Camera-type eye (tissue), 1 donor: ENCODE data around the gene WNK4. TPM values are rescaled to one million over a fixed set of nuclear protein-coding genes. Genes with fewer than 3 reads are reported as not detected.

Experiments
- total RNA-seq: library from RNA; depleted of rRNA; stranded (reverse); fragments of >200 nt; gene quantifications from one replicate; pipeline ENCODE4 v1.2.3, GENCODE V29; 2014

The WNK4 gene
- 0.33 TPM for total RNA-seq

DNA sequence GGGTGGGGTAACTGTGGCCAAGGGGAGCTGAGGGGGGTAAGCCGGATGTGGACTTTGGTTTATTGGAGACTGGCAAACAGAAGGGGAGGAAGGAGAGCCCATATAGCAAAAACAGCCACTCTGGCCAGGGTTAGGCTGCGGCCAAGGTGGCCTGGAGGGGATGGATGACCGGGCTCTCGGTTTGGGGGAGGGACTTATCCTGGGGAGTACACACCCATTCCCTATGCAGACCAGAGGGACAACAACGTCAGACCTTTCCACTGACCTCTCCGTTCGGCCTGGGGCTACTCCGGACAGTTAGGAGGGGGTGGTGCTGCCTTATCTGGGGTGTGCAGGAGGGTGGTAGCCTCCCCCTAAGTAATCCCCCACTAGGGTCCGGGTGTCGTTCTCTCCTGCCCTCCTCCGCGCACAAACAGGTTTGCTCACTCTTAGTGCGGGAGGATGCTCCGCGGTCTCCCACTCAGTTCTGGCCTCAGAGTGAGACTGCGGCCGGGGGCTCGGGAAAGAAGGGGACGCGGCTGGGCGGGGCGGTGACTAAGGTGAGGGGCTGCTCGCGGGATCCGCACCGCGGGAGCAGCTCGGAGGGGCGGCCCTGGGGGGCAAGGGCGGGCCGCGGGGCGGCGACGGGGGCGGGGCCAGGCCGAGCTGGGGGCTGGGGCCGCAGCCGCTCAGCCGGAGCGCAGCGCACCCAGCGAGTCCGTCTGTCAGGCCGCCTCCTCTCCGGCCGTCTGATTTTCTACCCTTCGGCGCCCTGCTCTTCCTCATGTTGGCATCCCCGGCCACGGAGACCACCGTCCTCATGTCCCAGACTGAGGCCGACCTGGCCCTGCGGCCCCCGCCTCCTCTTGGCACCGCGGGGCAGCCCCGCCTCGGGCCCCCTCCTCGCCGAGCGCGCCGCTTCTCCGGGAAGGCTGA is at the start of gene WNK4:
Gene WNK4 (plus strand): TSS at position 675 of the 915 bp plus-strand sequence. CDS start 89 bp downstream, at position 764.

DNA sequence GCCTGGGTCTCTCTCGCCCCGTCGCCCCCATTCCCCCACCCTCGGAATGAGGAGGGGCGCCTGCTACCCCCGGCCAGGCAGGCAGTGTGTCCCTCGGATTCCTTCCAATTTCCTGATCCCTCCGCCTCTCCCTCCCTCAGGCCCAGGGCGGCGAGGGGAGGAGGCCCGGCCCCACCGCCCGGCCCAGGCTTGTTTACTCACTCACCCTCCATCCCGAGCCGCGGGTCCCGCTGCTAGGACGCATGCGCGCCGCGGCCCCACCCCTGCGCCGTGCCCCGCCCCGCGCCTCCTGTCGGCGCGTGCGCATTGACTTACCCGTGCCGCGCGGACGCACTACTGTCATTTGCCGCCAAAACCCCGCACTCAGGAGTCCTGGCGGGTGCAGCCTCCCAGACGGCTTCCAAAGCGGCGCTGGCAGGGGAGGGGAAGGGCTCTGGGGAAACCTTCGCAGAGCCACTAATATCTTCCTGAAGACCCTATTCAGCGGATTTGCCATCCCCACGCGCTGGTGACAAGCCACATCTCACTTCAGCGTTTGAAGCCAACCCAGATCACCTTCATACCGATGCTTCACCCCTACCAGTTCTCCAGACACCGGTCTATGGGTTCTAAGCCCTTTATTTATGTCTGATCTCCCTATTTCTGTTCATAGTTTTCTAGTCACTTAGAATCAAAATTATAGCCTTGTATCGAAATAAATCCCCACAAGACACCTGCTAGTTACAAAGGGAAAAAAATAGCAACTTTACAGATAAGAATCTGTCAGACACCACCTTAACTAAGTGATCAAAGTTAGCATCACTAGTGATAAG is 35.4 kb upstream of the WNK4 start, which contains the start of gene EZH1:
Gene EZH1 (minus strand): TSS at position 235 of the 812 bp plus-strand sequence. CDS start 16,099 bp downstream, outside the sequence.

GRCh38 chr17:42760652-42761581 is 19.5 kb upstream of the WNK4 start, which contains the start of gene RAMP2:
Gene RAMP2, plus strand, starts transcription at chr17:42761227. Its CDS starts 35 bp downstream, at chr17:42761262.

DNA sequence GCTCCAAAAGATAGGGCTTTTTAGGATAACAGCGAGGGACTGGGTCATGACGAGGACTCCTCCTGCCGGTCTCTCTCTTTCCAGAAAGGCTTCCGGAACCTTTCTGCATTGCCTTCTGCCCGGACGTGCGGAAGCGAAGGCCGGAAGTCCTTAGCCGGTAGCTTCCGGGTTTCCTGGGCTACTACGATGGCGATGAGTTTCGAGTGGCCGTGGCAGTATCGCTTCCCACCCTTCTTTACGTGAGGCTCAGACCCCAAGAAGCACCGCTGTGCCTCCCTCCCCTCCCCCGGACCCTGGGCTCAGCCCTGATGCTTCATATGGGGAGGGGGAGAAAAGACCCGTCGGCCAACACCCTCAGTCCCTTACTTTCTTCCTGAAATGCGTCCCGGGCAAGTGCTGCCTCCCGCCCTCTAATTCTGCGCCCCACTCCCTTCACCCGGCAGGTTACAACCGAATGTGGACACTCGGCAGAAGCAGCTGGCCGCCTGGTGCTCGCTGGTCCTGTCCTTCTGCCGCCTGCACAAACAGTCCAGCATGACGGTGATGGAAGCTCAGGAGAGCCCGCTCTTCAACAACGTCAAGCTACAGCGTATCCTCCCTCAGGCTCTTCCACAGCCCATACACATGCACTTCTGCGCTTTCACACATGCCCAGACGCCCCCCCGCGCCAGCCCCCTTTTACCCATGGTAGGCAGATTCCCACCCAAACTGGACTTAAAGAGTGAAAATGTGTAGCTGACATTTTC is 6.9 kb upstream of the WNK4 start, which contains the start of gene VPS25:
Gene VPS25 (plus strand): TSS at position 160 of the 746 bp plus-strand sequence. CDS start 27 bp downstream, at position 187.

DNA sequence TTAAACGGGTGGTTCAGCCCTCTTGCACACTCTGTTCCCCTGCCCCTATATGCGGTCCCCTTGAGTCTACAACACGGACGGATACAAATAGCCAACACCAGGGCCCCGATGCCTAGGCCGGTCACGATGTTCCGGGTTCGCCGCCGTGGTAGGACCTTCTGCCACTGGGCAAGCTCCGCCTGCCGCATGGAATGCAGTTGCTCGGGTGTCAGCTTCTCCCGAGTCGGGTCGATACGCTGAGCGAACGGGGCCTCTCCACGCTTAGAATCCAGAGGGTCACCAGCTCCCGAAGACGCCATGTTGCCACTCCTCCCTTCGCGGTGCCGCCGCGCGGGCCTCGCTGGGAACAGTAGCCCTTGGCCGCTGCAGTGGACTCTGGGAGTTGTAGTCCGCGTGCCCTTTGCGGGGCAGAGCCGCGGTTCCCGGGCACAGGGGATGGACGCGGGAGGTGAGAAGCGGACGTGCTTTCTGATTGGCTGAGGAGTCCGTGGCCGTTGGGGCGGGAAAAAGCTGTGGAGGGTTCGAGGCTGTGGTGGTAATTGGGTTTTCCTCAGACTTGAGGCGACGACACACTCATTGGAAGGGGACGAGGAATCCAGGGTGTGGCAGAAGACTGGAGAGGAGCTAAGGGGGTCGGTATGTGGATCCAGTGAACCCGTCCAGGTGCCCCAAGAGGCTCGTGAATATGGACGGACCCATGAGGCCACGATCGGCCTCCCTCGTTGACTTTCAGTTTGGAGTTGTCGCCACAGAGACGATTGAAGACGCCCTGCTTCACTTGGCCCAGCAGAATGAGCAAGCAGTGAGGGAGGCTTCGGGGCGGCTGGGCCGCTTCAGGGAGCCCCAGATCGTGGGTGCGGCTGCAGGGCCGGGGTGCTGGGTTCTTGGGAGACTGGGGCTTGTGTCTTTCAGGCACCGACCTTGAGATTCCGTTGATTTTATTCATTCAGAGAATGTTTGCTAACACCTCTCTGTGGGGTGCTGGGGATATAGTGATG is 18.3 kb downstream of the WNK4 start, which contains the start of the genes CNTD1 and COA3:
Gene CNTD1 (plus strand): TSS at position 479 of the 998 bp plus-strand sequence. CDS start 207 bp downstream, at position 686.
Gene COA3 (minus strand): TSS at position 322 of the 998 bp plus-strand sequence. CDS start 23 bp downstream, at position 299.

DNA sequence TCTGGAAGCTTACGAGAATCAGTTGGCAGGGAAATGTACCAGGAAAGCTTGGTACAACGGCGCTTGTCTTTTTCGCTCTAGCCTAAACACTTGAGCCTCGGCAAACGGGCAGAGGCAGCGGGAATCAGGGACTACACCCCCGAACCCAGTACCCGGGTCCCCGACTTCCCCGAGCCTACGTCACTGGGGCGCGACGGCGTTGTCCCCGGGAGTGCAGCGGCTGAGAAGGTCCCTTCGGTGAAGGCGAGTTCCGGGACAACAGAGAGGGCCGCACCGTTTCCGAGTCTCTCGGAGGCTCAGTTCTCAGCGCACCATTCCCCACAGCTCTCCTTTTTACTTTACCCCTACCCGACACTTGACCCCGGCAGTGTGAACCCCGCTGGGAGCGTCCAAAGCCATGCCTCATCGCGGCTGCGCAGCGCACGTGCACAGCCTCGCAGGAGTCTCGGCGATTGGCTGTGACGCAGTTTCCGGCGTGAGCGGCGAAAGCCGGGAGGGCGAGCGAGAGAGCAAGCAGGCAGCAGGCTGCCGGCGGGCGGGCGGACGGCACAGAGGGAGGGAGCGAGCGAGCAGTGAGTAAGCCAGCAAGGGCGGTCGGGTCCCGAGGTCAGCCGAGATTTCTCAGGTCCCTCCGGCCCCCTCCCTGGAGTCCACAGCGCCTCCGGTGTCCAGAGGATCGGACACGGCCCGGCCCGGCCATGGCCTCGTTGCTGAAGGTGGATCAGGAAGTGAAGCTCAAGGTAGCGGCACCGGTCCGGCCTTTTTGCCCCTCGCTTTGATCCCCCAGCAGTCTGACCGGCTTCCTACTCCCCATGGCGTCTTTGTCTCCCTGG is 52.7 kb downstream of the WNK4 start, which contains the start of gene PSME3:
Gene PSME3 (plus strand): TSS at position 464 of the 833 bp plus-strand sequence. CDS start 235 bp downstream, at position 699.

GRCh38 chr17:42844271-42844670 is 63.9 kb downstream of the WNK4 start, which contains the start of gene AOC2:
Gene AOC2, plus strand, starts transcription at chr17:42844580. Its CDS starts 47 bp downstream, at chr17:42844627.

Other genes starting within 250 kb of the WNK4 start
- 29.7 TPM for gene NAGLU, start 244.4 kb upstream of the WNK4 start, total RNA-seq
- gene HSD17B1, start 227.7 kb upstream of the WNK4 start, total RNA-seq, result 1.1 TPM
- gene COASY, start 218.5 kb upstream of the WNK4 start, total RNA-seq, result 19.0 TPM
- gene MLX, start 213.5 kb upstream of the WNK4 start, total RNA-seq, result 29.8 TPM
- 6.5 TPM for gene PSMC3IP, start 202.9 kb upstream of the WNK4 start, total RNA-seq
- gene RETREG3, start 171.2 kb upstream of the WNK4 start, total RNA-seq, result 92.3 TPM
- gene TUBG1, start 170.9 kb upstream of the WNK4 start, total RNA-seq, result 28.0 TPM
- gene TUBG2, start 121.3 kb upstream of the WNK4 start, total RNA-seq, result 17.0 TPM
- 20.6 TPM for gene PLEKHH3, start 103.6 kb upstream of the WNK4 start, total RNA-seq
- gene CCR10, start 98.8 kb upstream of the WNK4 start, total RNA-seq, result 1.2 TPM
- gene CNTNAP1, start 98.1 kb upstream of the WNK4 start, total RNA-seq, result 20.9 TPM
- gene EZH1, start 35.6 kb upstream of the WNK4 start, total RNA-seq, result 60.3 TPM
- gene RAMP2, start 19.4 kb upstream of the WNK4 start, total RNA-seq, result 26.2 TPM
- gene VPS25, start 7.2 kb upstream of the WNK4 start, total RNA-seq, result 48.2 TPM
- 52.7 TPM for gene COA3, start 18.1 kb downstream of the WNK4 start, total RNA-seq
- not detected for gene CNTD1, start 18.3 kb downstream of the WNK4 start, total RNA-seq
- 76.0 TPM for gene BECN1, start 43.7 kb downstream of the WNK4 start, total RNA-seq
- gene PSME3, start 52.8 kb downstream of the WNK4 start, total RNA-seq, result 49.4 TPM
- gene AOC2, start 64.0 kb downstream of the WNK4 start, total RNA-seq, result 44.6 TPM
- gene AOC3, start 70.6 kb downstream of the WNK4 start, total RNA-seq, result 18.6 TPM
- not detected for gene G6PC1, start 120.2 kb downstream of the WNK4 start, total RNA-seq
- gene AARSD1, start 183.8 kb downstream of the WNK4 start, total RNA-seq, result 22.0 TPM
- 4.0 TPM for gene PTGES3L, start 199.5 kb downstream of the WNK4 start, total RNA-seq
- 16.8 TPM for gene RUNDC1, start 200.0 kb downstream of the WNK4 start, total RNA-seq
- gene RPL27, start 217.8 kb downstream of the WNK4 start, total RNA-seq, result 706 TPM
- 9.0 TPM for gene IFI35, start 226.2 kb downstream of the WNK4 start, total RNA-seq
- 73.2 TPM for gene VAT1, start 241.8 kb downstream of the WNK4 start, total RNA-seq
- 8.2 TPM for gene RND2, start 244.6 kb downstream of the WNK4 start, total RNA-seq